GM21367 (cell line): ENCODE results near the gene CSNK1G2.

Experiments used
- ATAC-seq: cut with Tn5 transposase; IDR thresholded peaks from one replicate; pipeline ENCODE4 v1.9.1; 2021; ENCODE audit not compliant: unreplicated experiment

The CSNK1G2 gene

DNA sequence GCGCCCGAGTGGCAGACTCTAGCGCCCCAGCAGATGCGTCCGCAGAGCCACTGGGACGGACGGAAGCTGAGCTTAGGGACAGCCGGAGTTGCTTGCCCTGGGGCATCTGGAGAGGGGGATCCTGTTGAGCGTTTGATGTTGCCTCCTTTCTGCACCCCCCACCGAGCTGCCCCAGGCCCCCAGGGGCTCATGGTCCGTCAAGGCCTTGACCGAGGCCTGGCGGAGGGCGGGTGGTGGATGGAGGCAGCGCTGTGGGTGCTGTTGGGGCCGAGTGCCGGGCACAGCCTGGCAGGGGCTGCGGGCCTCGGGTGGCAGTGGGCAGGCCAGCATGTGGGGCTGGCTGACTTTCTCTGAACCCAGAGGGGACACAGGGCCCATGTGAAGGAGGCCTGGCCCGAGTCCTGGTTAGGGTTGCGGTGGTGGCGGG is 2.7 kb downstream of the CSNK1G2 start:
- ATAC-seq = no peak

DNA sequence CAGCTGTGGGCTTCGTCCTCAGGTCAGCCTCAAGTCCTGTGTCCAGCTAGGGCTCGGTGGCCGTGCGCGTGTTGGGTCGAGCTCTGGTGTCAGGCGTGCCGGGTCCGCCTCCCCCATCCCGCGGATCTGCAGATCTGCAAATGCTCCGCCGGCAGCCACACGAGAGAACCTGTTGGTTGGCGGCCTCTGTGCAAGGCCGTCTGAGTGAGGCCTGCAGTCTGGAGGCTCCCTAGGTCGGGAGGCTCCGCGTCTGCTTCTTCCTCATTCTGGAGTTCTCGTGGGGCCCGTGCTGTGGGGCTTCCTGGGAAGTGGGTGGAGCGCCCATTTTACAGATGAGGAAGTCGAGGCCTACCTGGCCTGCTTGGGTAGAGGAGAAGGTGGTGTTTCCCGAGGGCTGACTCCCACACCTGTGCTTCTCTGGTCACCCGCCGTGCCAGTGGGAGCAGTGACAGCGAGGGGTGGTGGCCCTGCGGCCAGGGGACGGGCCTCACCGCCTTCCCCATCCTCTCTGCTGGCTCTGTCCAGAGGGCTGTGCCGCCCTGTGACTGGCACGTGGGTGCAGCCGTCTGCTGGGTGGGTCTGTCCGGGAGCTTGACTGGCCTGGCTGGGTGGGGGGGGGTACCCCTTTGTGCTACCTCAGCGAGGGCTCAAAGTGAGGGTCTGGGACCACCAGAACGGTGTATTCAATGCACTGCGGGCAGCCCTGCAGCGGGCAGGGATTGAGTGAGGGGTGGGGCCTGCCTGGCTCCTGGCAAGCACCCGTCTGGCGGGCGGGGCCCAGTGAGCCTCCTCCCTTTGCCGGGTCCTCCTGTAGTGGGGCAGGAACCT is 3.3 kb downstream of the CSNK1G2 start:
- no peak for ATAC-seq

DNA sequence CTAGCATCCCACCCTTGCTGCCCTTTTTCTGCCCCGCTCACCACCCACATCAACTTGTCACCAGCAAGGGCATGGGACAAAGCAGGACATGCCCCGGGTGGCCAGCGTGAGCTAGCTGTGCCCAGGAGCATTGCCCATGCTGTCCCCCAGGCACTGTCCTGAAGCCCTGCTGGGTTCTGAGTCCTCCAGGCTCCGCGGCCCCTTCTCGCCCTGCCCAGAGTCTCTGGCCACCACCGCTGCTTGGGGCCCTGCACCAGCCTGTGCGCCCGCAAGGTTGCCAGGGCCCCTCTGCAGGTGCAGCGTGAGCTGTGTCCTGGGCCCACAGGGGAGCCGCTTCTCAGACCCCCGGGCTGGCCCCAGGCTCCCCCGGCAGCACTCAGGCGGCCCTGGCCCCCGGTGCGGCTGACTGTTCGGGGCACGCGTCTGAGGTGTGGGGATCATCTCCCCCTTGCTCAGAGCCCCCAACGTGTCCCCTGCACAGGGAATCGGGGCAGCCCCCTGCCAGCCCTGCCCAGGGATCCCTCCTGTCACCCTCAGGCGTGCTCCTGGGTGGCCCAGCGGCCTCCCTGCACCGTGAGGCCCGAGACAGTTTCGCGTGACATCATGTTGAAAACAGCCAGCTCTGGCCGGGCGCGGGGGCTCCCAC is 4.1 kb downstream of the CSNK1G2 start:
- ATAC-seq = no peak

DNA sequence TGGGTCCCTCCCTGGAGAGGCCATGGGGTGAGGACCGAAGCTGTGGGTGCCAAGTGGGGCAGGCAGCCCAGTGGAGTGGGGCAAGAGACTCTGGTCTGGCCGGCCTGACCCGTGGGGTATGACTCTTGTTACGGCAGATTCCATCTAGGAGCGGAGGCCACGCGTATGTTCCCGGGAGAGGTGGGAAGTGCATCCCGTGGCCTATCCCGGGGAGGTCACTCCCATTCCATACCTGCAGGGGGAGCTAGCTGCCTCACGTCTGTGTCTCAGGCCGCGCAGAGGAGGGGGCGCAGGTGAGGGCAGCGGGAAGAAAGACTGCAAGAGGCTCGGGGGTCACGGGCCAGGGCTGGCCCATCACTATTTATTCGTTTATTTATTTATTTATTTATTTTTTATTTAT is 4.9 kb downstream of the CSNK1G2 start:
- ATAC-seq = no peak

DNA sequence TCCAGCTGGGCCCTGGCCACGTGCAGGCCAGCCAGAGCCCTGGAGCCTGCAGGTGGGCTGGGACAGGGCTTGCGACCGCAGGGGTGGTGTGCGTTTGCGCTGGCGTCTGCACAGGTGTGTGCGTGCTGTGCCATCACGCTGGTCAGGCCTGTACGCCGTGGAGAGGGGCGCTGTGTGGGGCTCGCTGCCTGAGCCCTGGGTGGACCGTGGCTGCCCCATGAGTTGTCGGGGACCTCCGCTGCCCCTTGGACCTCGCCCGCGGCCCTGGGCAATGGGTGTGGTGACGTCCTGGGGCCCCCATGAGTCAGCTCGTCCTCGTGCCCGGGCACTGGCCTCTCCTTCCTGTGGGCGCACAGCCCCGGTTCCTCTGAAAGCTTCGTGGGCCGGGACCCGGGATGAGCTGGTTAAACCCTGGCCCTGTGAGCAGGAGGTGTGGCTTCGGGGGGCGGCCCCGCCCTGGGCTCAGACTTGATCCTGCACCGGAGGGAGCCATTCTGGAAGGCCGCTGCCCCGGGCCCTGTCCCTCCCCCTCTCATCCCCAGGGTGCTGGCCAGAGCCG is 6.8 kb downstream of the CSNK1G2 start:
- no peak for ATAC-seq

DNA sequence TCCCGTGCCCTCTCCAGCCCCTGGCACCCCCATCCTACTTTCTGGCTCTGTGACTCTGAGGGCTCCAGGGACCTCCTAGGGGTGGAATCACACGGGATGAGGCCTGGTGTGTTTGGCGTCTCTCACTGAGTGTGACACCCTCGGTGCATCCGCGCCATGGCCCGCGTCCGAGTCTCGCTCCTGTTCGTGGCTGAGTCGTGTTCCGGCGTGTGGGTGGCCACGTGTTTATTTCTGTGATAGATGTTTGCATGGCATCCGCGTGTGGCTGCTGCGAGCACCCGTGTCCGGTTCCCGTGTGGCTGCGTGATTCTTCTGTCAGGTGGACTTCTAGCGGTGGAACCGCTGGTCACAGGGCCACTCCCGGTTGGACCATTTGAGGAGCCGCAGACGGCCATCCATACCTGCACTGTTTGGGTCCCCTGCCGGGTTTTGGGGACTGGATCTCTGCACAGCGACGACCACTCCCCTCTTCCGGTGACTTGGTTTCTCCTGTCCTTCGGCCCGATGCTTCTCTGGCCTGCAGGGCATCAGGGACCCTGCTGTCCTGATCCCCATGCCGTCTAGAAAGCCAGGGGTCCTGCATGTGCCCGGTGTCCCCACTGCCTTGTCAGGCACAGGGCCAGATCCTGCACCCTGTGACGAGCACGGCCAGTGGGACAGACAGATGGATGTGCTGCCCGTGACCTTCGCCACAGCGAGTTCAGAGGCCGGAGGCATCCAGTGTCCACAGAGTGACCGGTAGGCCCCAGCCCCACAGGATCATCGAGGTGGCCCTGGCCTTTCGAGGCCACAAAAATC is 8.5 kb downstream of the CSNK1G2 start:
- no peak for ATAC-seq

DNA sequence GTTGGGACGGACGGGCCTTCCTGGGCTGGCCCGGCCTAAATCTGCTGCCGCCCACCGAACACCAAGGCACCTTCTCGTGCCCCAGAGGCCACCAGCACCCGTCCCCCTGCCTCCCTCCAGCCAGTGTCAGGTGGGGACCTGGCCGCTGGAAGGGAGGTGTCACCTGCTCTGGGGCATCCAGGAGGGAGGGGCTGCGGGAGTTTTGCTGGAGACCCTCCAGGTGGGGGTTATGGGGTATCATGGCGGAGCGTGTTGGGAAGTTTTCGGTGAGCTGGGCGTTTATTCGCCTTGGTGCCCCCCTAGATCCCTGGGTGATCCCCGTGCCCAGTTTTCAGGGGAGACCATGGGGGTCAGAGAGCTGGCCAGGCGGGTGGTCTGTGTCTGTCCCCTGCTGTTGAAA is 9.7 kb downstream of the CSNK1G2 start:
- no peak for ATAC-seq

DNA sequence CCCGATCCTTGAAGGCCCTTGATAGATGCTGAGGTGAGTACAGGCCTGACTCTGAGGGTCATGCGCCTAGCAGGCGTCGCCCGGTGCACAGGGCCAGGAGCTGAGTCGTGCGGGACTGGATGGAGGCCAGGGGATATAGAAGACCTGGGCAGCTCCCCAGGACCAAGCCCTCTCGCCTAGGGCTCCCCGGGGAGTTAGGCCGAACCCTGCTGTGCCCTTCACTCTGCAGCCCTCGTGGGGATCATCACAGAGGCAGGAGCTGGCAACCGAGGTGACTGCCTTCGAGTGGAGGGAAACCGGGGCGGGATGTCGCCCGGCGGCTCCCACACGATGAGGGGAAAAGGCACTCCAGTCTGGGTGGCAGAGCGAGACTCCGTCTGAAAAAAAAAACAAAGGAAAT is 11.7 kb downstream of the CSNK1G2 start:
- no peak for ATAC-seq

DNA sequence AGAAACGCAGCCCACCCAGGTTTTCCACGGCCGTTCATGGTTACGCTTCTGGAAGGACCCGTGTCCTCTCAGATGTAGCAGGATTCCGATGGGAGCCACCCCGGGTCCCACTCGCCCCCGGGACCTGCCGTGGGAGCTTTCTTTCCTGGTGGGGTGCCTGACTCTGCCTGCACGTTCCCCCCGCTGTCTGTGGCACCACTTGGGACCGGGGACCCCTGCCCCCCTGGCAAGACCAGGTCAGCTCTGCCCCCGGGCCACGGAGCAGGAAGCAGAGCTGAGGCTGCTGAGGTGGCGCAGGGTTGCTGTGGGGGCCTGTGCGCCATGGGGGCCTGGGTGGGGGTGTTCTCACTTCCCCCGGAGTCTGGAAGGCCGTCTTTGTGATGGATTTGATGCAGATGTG is 12.1 kb downstream of the CSNK1G2 start:
- no peak for ATAC-seq

DNA sequence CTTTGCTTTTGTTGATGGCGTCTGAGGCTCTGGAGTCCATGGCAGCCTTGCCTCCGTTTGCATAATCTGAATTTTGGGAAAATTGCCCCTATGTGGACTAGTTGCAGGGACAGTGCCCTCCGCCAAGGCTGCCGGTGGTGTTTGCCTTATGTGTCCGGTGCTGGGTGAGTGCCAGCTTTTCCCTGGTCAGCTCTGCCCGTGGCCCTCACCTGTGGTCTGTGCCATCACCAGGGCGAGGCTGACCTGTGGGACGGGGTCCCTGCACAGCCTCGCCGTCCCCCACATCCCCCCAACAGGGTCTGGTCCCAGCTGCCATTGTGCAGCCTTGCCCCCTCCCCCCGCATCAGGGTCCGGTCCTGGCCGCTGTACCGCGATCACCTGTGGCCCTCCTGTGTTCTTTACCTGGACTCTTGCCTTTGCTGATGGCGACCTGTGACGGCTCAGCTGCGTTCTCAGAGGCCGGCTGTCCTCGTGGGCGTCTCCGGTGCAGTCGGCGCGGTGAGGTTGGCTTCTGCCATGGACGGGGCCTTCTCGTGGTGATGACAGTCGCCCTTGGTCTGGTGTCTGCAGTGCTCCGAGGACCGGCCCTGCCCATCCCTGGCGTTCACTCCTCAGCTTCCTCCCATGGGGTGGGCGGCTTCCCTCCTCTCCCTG is 12.6 kb downstream of the CSNK1G2 start:
- no peak for ATAC-seq

DNA sequence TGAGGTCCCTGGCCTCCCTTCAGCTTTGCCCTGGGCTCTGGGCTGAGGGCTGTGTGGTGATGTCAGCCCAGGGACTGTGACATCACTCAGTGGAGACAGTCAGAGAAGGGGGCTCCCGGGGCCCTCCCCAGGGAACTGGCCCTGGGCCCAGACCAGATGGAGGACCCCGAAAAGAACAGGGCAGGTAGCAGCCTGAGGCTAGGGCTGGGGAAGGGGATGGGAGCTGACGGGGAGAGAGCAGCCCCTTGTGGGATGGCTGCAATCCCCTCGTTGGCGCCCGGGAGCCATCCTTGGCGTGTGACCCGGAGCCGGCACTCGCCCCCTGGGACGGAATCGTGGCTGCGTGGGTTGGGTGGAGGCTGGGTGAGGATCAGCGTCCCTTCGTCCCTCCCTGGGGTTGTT is 13.6 kb downstream of the CSNK1G2 start:
- ATAC-seq = no peak

DNA sequence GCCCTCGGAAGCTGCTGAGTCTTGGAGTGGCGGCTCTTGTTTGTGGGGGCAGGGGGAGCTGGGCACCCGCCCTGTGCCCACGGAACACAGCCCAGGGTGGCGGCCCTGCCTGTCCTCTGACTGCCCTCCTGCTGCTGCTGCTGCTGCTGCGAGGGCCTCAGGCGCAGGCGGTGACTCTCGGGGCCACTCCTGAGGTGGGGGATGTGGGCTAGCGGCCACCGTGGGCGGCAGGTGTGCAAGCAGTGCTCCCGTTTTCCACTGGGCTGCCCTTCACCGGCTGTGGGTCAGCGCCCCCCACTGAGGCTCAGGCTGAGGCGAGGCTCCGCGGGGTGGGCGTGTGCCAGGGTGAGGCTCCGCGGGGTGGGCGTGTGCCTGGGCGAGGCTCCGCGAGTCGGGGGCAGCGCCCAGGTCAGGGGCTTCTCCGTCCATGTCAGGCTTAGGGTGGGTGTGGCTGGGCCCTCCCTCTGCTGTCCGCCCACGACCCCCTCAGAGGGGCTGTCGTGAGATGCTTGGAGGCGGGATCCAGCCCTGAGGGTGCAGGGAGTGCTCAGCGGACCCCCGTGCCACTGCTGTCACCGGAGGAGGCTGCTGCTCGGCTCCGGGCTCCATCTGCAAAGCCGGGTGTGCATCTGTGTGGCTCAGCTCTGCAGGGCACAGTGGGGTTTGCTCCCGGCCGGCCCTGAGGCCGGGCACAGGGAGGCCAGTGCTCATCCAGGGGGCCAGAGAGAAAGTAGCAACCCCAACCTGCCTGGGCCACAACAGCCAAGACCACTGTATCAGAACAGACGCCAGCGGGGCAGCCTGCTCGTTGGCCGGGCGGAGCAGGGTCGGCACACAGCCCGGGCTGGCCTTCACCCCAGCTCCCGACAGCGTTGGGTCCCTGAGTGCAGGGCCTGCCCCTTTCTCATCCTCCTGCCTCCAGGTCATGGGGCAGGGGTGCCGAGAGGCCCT is 14.5 kb downstream of the CSNK1G2 start:
- no peak for ATAC-seq

DNA sequence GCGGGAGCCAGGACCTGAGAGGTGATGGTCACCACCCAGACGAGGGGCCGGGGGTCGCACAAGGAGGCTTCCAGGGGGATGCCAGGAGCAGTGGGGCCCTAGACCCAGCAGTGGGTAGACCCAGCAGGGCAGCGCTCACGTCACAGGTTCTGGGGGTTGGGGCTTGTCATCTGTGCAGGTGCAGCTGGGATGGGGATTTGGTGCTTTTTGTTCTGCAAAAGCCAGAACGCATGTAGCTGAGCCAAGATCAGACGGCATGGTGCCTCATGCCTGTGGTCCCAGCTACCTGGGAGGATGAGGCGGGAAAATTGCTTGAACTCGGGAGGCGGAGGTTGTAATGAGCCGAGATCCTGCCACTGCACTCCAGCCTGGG is 15.1 kb downstream of the CSNK1G2 start:
- ATAC-seq = no peak

DNA sequence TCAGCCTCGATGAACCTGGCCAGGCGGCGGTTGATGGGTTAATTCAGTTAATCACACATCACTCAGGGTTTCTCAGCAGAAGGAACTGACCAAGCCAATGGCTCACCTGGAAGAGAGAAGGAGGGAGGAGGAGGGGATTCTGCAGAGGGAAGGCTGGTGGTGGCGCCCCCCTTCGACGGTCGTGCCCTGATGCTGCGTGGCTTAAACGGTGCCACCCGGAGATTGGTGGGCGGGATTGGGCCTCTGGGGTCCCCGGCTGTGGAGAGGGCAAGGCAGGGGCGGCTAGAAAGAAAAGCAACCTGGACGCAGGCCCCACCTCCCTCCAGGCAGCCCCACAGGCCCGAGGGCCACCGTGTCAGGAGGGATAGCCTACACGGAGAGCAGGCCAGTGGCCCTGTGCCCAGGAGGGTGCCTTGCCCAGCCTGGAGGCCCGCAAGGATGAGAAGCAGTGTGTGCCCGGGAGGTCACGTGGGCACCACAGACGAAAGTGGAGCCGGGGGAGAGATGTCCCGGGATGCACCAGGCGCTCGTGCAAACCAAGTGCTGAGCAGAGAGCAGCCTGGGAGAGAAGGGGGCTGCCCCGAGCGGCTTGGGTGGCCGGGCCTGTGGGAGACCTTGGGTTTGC is 16.0 kb downstream of the CSNK1G2 start:
- ATAC-seq = no peak

DNA sequence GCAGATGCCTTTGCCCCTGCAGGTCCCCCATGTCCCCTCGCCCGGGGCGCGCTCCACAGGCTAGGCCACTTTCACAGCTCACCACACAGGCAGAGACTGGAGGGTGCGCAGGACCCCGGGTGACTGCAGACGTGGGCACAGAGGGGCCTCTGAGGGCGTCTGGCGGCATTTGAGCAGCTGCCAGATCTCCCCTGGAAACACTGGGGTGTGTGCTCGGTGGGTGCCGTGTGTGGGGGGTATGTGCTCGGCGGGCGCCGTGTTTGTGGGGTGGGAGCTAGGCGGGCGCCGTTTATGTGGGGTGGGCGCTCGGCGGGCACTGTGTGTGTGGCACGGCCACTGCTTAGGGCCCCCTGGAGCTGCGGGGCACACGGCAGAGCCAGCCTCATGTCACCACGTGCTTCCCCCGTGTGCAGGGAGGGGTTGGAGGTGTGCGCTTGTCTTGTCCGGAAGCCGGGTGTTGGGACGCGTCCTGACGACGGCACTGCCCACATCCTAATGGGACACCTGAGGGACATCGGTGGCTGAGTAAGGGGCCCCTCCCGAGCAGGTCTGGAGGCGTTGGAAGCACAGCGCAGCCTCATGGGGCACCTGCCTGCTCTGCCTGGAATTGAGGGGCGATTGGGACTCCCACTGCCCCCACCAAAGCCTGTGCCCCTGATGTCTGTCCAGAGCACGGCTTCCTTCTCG is 16.7 kb downstream of the CSNK1G2 start:
- no peak for ATAC-seq

DNA sequence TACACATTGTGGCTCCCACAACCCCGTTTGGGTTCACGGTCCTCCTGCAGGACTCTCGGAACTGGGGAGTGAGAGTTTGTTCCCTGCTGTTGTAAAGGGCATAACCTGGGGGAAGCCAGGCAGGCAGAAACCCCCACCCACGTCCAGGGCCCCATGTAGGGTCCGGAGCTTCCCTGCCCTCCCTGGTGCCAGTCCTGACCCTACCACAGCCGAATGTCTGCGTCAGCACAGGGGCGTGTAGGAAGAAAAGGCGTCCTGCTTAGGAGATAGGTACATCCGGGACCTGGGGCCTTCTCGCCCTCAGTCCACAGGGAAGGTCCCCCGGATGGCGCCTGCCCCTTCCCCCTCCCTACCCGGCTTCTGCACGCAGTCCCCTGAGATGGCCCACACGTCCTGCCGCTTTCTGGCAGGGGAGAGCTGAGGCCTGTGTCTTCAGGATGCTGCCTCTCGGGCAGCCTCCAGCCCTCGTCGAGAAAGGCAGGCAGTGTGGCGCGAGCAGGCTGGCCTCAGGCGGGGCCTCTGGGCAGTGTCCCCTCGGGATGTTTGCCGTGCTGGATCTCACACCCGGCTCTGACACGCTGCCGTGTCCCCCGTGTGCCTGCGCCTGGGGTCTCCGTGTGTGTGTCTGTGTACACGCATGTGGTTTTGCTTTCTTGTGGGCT is 19.1 kb downstream of the CSNK1G2 start:
- ATAC-seq = no peak

DNA sequence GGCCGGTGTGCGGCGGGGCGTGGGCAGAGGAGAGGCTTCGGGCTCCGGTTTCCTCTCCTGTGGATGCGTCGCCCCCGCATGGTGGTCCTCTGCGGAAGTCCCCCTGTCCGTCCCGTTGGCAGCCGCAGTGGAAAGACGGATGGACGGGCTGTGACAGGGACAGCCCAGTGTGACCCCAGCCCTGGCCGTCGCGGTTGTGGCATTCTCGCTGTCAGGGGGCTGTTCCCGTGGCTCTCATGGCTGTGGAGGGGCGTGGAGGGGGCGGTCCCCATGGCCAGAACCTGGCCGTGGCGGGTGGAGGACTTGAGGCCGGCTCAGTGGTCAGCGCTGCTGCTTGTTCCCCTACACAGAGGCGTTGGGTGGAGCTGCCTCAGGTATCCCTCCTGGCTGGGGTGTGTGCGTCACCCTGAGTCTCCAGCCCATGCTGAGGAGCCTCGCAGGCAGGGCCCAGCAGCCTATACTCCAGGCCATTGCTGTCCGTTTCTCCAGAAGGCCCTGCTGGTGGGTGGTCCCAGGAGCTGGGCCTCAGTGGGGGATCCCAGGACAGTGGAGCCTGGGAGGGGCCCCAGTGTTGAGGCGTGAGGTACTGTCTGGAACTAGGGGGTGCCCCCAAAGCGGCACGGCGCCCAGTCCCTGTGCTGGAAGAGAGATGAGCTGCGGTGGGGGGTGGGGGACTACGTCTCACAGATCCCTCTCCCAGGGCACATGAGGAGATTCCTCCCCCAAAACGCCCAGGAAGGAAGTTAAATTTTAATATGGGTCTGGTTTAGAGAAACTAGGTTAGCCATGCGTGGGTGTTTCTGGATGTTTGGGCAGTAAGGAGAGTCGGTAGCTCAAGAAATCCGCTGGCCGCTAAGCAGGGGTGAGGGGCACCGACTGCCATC is 20.3 kb downstream of the CSNK1G2 start:
- ATAC-seq = no peak
